A673 (cell line): Measurements from ENCODE around the gene MIA2.
"Not testable (repeated sequence)": the region's sequence is repeated elsewhere in the genome, so short reads cannot be mapped to it uniquely, and the experiment has no call there.

ENCODE experiments used
- EZH2 ChIP-seq: fragments of 200-600 bp; sonication (generic); IDR thresholded peaks from 2 replicates; pipeline ENCODE4 v1.6.1; 2017; ENCODE audit warnings: borderline replicate concordance, low read depth, mild to moderate bottlenecking, mixed read lengths, antibody characterized with exemption, low read length; ENCODE audit not compliant: poor library complexity, severe bottlenecking
- TF ChIP-seq, protein P1 (sequence below): fragments of 300-800, 200-600 bp; sonication (generic); conservative IDR thresholded peaks from 2 replicates; pipeline ENCODE4 v1.5.1; 2017; ENCODE audit warnings: low read depth, mild to moderate bottlenecking, antibody characterized with exemption, low read length, moderate library complexity, mixed read lengths

DNA sequence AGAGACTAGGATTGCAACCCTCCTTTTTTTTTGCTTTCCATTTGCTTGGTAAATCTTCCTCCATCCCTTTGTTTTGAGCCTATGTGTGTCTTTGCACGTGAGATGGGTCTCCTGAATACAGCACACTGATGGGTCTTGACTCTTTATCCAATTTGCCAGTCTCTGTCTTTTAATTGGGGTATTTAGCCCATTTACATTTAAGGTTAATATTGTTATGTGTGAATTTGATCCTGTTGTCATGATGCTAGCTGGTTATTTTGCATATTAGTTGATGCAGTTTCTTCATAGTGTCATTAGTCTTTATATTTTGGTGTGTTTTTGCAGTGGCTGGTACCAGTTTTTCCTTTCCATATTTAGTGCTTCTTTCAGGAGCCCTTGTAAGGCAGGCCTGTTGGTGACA lies 23.7 kb downstream of the MIA2 start:
- TF ChIP-seq, protein P1, sequence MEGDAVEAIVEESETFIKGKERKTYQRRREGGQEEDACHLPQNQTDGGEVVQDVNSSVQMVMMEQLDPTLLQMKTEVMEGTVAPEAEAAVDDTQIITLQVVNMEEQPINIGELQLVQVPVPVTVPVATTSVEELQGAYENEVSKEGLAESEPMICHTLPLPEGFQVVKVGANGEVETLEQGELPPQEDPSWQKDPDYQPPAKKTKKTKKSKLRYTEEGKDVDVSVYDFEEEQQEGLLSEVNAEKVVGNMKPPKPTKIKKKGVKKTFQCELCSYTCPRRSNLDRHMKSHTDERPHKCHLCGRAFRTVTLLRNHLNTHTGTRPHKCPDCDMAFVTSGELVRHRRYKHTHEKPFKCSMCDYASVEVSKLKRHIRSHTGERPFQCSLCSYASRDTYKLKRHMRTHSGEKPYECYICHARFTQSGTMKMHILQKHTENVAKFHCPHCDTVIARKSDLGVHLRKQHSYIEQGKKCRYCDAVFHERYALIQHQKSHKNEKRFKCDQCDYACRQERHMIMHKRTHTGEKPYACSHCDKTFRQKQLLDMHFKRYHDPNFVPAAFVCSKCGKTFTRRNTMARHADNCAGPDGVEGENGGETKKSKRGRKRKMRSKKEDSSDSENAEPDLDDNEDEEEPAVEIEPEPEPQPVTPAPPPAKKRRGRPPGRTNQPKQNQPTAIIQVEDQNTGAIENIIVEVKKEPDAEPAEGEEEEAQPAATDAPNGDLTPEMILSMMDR, result not testable (repeated sequence)
- TF ChIP-seq EZH2, result not testable (repeated sequence)
